Measurements from ENCODE around the gene PLXNB2. TPM values are rescaled to one million over a fixed set of nuclear protein-coding genes. Genes with fewer than 3 reads are reported as not detected.
"Not testable (repeated sequence)": the region's sequence is repeated elsewhere in the genome, so short reads cannot be mapped to it uniquely, and the experiment has no call there.

Gene PLXNB2
- total RNA-seq, 2 experiments from 2014 or later = 10.7 to 11.1 TPM

DNA sequence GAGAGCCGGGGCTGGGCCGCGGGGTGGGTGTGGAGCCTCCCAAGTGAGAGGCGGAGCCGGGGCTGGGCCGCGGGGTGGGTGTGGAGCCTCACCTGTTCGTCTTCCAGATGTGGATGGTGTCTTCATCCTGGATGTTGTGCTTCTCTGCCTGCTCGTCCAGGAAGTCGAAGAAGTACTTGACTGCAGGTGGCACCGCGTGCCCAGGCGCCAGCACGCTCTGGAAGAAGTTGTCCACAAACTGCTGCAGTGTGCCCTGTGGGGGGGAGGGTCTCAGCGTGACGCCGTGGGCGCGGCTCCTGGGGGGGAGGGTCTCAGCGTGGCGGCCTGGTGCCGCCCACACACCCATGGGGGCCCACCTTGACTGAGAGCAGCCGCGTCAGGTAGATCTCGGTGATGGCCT lies 29.7 kb downstream of the PLXNB2 start:
- ChIA-PET CTCF (no interaction called here), POLR2A (no interaction called here)
- peaks cover 2% of the 10 kb centered on the region for H3K27me3 Mint-ChIP-seq
- no peak overlapping the region for H3K27ac Mint-ChIP-seq
- H3K36me3 Mint-ChIP-seq (ENCODE audit: low read depth) = no peaks in the 10 kb centered on the region
- DNase-seq = no peak
- H3K4me1 Mint-ChIP-seq = peaks cover 4% of the 10 kb centered on the region
- no peak overlapping the region for H3K4me3 Mint-ChIP-seq
- H3K9me3 Mint-ChIP-seq = no peaks in the 10 kb centered on the region

DNA sequence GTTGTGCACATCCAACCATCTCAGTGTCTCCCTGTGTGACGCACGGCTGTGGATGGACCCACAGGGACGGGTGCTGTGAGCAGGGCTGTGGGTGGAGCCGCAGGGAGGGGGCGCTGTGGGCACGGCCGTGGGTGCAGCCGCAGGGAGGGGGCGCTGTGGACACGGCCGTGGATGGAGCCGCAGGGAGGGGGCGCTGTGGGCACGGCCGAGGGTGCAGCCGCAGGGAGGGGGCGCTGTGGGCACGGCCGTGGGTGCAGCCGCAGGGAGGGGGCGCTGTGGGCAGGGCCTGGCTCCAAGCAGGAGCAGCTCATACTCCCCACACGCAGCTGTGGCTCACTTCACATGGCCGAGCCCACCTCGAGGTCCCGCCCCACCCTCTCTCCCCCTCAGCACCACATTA lies 31.3 kb downstream of the PLXNB2 start:
- Mint-ChIP-seq H3K27ac (no peak overlapping the region), H3K36me3 (ENCODE audit: low read depth) (no peaks in the 10 kb centered on the region), H3K4me3 (no peak overlapping the region), H3K4me1 (peaks cover 6% of the 10 kb centered on the region), H3K27me3 (peaks cover 8% of the 10 kb centered on the region), H3K9me3 (no peaks in the 10 kb centered on the region)
- CTCF ChIA-PET = interaction anchor here (0.5 to 5.5 kb wide), 63 partner anchors 9 to 416 kb away, joined by 3 to 54 read pairs (median 4); partner anchors contain the start of genes ADM2, DENND6B, HDAC10 and MAPK12
- peak; percentile 48 for DNase-seq
- POLR2A ChIA-PET = no interaction called here

DNA sequence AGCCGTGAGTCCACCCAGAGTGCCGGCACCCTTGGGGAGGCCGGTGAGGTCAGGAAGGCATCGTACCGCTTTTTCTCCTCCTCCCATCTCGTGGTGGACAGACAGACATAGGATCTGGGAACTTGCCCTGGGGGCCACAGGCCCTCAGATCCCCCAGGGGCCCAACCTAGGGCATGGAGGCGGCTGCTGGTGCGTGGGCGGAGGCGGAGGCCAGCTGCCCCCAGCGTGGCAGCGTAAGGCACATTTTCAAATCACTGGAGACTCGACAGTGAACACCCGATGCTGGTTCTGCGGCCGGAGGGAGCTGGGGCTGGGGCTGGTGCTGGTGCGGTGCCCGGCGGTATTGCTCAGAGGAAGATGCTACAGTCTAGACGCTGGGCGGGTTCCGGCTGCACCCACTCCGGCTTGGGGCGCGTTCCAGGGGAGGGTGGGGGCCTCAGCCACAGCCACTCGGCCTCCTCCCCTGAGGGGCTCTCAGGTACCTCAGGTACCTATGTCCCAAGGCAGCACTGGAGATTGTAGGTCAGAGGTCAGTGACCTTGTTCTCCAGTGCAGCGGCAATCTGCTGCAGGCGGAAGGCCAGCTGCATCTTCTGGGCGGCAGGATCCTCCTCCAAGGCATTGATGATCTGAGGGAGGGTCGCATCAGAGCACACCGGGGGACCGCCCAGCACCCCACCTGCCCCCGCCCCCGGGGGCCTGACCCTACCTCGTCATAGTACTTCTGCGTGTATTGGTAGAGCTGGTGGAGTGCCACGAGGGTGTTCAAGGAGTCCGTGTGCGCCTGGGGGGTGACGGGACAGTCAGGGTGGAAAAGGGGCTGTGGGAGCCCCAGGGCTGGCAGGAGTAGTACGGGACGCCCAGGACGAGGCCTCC lies 32.0 kb downstream of the PLXNB2 start:
- no peak for DNase-seq
- POLR2A ChIA-PET = no interaction called here
- Mint-ChIP-seq H3K36me3 (ENCODE audit: low read depth) (no peaks in the 10 kb centered on the region), H3K27me3 (peaks cover 9% of the 10 kb centered on the region), H3K9me3 (no peaks in the 10 kb centered on the region), H3K27ac (no peak overlapping the region), H3K4me3 (no peak overlapping the region), H3K4me1 (peaks cover 10% of the 10 kb centered on the region)
- CTCF ChIA-PET = interaction anchor here (0.7 to 5.5 kb wide), 24 partner anchors 12 to 416 kb away, joined by 3 to 54 read pairs (median 6); partner anchors contain the start of genes DENND6B, MAPK12 and SCO2

DNA sequence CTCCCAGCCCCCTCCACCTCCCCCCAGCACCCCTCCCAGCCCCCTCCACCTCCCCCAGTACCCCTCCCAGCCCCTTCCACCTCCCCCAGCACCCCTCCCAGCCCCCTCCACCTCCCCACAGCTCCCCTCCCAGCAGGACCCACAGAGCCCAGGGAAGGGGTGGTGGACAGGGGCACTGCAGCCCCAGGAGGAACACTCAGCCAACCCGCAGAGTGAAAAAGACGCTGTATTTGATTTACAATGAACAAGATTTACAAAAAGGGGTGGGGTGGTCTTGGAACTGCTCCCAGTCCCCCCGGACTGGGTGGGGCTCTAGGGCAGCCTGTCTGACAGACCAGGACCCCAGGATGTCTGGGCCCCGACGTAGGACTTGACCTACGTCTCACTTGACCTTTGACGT lies 32.7 kb downstream of the PLXNB2 start:
- ChIA-PET POLR2A (no interaction called here), CTCF (interaction anchor here (0.5 to 5.5 kb wide), 7 partner anchors 11 to 251 kb away, joined by 3 to 54 read pairs (median 4); partner anchors contain the start of genes DENND6B, MAPK12 and SCO2)
- Mint-ChIP-seq H3K4me1 (peaks cover 10% of the 10 kb centered on the region), H3K9me3 (no peaks in the 10 kb centered on the region), H3K36me3 (ENCODE audit: low read depth) (no peaks in the 10 kb centered on the region), H3K27me3 (peaks cover 9% of the 10 kb centered on the region), H3K27ac (no peak overlapping the region), H3K4me3 (no peak overlapping the region)
- DNase-seq = no peak

DNA sequence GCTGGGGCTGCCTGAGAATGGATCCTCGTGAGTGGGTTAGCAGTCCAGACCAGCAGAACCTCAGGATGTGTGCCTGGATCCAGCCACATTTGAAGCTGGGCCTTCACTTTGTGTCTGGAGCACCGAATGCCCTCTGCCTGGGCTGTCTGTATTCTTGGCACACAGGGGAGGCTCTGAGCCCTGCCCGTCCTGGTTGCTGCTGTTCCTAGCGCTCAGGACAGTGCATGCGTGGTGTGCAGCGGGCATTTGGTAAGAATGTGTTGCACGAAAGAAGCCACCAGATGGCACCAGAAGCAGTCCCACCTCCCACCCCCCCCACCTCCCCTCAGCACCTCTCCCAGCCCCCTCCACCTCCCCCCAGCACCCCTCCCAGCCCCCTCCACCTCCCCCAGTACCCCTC lies 33.1 kb downstream of the PLXNB2 start:
- H3K4me1 Mint-ChIP-seq = peaks cover 13% of the 10 kb centered on the region
- H3K36me3 Mint-ChIP-seq (ENCODE audit: low read depth) = no peaks in the 10 kb centered on the region
- H3K4me3 Mint-ChIP-seq = no peak overlapping the region
- CTCF ChIA-PET = interaction anchor here (0.5 to 5.5 kb wide), 5 partner anchors 11 to 74 kb away, joined by 3 to 25 read pairs (median 3); partner anchors contain the start of genes HDAC10 and MAPK12
- no peak overlapping the region for H3K27ac Mint-ChIP-seq
- POLR2A ChIA-PET = no interaction called here
- H3K9me3 Mint-ChIP-seq = no peaks in the 10 kb centered on the region
- H3K27me3 Mint-ChIP-seq = peaks cover 10% of the 10 kb centered on the region
- peak; percentile 59 for DNase-seq

DNA sequence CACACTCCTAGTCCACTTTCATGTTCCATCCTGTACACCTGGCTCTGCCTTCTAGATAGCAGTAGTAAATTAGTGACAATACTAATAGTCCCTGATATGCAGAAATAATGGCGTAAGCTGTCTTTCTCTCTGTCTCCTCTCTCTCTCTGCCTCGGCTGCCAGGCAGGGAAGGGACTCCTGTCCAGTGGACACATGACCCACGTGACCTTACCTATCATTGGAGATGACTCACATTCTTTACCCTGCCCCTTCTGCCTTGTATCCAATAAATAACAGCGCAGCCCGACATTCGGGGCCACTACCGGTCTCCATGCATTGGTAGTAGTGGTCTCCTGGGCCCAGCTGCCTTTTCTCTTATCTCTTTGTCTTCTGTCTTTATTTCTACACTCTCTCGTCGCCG lies 33.7 kb downstream of the PLXNB2 start:
- POLR2A ChIA-PET; H3K9me3 Mint-ChIP-seq; DNase-seq; H3K27ac Mint-ChIP-seq; H3K36me3 Mint-ChIP-seq (ENCODE audit: low read depth); H3K4me3 Mint-ChIP-seq: not testable (repeated sequence)
- Mint-ChIP-seq H3K4me1 (peaks cover 14% of the 10 kb centered on the region), H3K27me3 (peaks cover 11% of the 10 kb centered on the region)
- CTCF ChIA-PET = interaction anchor here (1.2 to 5.5 kb wide), 5 partner anchors 10 to 252 kb away, joined by 3 to 25 read pairs (median 5); partner anchors contain the start of genes HDAC10, MAPK12 and SCO2

DNA sequence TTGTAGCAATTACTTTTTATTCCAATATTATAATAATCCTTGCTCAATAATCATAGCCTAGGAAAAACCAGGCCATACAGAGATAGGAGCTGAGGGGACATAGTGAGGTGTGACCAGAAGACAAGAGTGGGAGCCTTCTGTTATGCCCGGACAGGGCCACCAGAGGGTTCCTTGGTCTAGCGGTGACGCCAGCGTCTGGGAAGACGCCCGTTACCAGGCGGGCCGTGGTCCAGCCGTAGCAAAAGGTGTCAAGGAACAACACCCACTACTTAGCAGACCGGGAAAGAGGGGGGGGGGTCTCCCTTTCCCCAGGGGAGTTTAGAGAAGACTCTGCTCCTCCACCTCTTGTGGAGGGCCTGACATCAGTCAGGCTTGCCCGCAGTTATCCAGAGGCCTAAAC lies 34.1 kb downstream of the PLXNB2 start:
- H3K27ac Mint-ChIP-seq; H3K36me3 Mint-ChIP-seq (ENCODE audit: low read depth); DNase-seq; POLR2A ChIA-PET; H3K9me3 Mint-ChIP-seq; H3K4me3 Mint-ChIP-seq: not testable (repeated sequence)
- CTCF ChIA-PET = interaction anchor here (1.2 to 5.5 kb wide), 6 partner anchors 10 to 252 kb away, joined by 3 to 25 read pairs (median 4); partner anchors contain the start of genes HDAC10, MAPK12 and SCO2
- peaks cover 13% of the 10 kb centered on the region for H3K27me3 Mint-ChIP-seq
- H3K4me1 Mint-ChIP-seq = peaks cover 14% of the 10 kb centered on the region

DNA sequence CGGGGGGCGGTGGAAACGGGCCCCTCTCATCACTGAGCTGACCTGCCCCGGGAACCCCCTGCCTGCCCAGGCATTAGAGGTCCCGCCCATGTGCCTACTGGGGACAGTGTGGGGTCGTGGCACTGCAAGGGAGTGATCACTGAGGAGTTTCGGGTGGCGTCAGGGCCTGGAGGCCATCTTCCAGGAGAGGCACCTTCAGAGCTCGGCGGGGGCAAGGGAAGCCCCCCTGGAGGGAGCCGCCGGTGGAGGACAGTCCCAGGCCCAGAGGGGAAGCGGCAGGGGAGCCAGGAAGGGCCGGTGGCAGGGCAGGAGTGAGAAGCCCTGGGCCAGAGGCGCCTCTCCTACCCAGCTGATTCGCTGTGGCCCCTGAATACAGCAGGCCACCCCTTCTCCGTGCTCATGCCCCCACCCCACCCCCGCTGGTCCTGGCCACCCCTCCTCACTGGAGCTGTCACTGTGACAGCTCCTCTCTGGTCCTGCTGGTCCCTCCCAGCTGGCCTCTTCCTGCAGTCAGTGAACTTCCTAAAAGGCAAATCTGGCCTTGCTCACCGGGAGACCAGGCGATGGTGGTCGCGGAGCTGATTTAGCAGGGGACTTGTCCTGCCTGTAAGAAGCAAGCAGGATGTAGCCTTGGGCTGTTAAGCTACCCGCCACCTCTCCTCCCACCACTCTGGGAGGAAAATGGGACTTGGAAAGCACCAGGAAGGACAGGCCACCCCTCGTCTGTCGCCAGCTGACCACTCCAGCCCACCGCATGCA lies 35.2 kb downstream of the PLXNB2 start:
- Mint-ChIP-seq H3K27ac (no peak overlapping the region), H3K9me3 (no peaks in the 10 kb centered on the region), H3K4me1 (peaks cover 18% of the 10 kb centered on the region), H3K36me3 (ENCODE audit: low read depth) (no peaks in the 10 kb centered on the region), H3K4me3 (no peak overlapping the region), H3K27me3 (peaks cover 13% of the 10 kb centered on the region)
- DNase-seq = no peak
- POLR2A ChIA-PET = no interaction called here
- CTCF ChIA-PET = interaction anchor here (0.9 to 5.5 kb wide), 6 partner anchors 9 to 254 kb away, joined by 4 to 25 read pairs (median 4); partner anchors contain the start of genes HDAC10, MAPK12 and SCO2

DNA sequence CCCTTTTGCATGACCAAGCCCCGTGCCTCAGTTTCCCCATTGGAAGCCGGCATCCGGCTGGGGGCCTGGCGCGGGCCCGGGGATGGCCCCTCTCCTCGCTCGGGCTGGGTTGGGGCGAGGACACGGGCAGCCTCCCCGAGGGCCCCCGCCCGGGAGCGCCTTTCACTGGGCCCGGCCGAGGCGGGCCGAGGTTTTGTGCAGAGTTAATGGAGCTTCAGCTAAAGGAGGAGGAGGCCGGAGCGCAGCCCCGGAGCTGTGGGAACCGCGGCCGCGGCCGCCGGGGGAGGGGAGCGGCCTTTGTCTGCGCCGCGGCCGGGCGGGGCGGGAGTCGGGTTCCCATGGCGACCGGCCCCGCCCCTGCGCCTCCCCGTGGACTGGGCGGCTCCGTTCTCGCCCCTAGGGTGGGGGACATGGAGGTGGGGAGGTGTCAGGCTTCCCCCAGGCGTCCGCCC lies 35.9 kb downstream of the PLXNB2 start:
- no peak overlapping the region for H3K4me3 Mint-ChIP-seq
- CTCF ChIA-PET = interaction anchor here (5.5 kb wide), 1 partner anchor 8 kb away, joined by 25 read pairs; the partner anchor contains the start of gene MAPK12

DNA sequence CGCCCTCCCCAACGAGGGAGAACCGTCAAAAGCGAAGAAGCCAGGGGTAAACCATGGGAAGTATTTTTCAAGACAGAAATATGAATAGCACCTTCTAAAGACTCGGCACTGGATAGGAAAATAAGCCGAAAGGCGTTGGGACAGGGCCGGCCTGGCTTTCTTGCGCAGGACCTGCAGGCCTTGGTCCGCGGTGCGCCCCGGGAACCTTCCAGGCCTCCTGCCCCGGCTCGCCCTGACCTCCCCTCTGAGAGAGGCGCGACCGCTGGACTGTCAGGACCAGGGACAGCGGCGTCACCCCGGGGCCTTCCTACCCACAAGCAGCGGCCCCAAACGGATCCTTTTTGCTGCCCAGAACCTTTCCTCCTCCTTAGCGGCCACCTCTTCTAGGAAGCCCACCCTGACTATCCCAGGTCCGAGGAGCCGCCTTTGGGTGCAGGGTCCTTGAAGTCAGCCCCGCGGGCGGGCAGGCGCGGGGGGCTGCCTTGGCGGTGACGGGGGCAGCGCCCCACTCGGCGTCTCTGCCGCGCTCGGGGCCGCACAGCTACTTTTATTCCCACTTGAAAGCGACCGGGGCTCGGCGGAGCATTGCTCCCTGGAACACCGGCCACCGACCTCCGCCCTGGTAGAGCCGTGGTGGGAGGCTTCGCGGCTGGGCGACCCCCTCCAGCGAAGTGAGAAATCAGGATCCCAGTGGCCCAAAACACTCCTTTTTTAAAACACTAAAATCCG lies 36.6 kb downstream of the PLXNB2 start:
- H3K36me3 Mint-ChIP-seq (ENCODE audit: low read depth) = no peaks in the 10 kb centered on the region
- CTCF ChIA-PET = no interaction called here
- H3K27me3 Mint-ChIP-seq = peaks cover 13% of the 10 kb centered on the region
- peaks cover 17% of the 10 kb centered on the region for H3K4me1 Mint-ChIP-seq
- no peak overlapping the region for H3K27ac Mint-ChIP-seq
- DNase-seq = peak; percentile 75
- POLR2A ChIA-PET = no interaction called here
- H3K9me3 Mint-ChIP-seq = no peaks in the 10 kb centered on the region
- peak overlapping the region; percentile 64 for H3K4me3 Mint-ChIP-seq

More for the DNA sequence above, 35.9 kb downstream of the PLXNB2 start:
- Mint-ChIP-seq H3K9me3 (no peaks in the 10 kb centered on the region), H3K36me3 (ENCODE audit: low read depth) (no peaks in the 10 kb centered on the region), H3K27me3 (peaks cover 13% of the 10 kb centered on the region), H3K4me1 (peaks cover 18% of the 10 kb centered on the region), H3K27ac (no peak overlapping the region)
- POLR2A ChIA-PET = no interaction called here
- DNase-seq = peak; percentile 61

DNA sequence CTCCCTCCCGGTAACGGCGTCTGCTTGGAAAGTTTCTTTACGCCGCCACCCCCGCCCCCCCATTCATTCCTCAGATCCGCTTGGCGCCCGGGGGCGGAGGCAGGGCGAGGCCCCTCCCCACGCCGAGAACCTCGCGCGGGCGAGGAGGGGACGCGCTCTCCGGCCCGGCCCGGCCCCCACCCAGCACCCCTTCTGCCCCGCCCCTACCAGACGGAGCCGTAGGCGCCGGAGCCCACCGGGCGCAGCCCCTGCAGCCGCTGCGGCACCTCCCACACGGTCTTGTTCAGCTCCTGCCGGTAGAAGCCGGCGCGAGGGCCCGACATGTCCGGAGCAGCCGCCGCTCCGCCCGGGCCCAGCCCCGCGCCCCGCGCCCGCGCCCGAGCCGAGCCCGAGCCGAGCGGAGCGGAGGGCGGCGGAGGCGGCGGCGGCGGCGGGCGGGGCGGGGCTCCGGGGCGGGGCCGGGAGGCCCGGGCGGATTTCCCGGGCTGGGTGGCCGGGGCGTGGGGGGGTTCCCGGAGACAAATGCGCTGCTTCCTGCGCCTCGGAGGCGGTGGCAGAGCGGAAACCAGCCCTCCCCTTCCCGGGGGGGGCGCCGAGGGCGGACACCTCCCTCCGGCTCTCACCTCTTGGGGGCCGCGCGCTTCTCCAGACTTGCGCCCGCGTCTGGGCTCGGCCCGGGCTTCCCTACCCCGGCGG lies 37.3 kb downstream of the PLXNB2 start, which contains the start of gene MAPK11:
Gene MAPK11 (minus strand): TSS at position 411 of the 696 bp plus-strand sequence. CDS start 88 bp downstream, at position 323.
- Mint-ChIP-seq H3K4me3 (peak within 1 kb of the TSS; percentile 70), H3K9me3 (no peaks in the 10 kb centered on the region), H3K36me3 (ENCODE audit: low read depth) (no peaks in the 10 kb centered on the region), H3K4me1 (peaks cover 16% of the 10 kb centered on the region), H3K27ac (peak within 1 kb of the TSS; percentile 60), H3K27me3 (peaks cover 13% of the 10 kb centered on the region)
- ChIA-PET CTCF (interaction anchor here (1.1 kb wide), 1 partner anchor 72 kb away, joined by 3 read pairs; no protein-coding TSS in a partner anchor), POLR2A (no interaction called here)
- DNase-seq = peak; percentile 74

Data from activated CD4-positive, alpha-beta T cell treated with anti-CD3 and anti-CD28 coated beads, Interleukin-2, amount 10 ng/mL, durations not matched to agents 7 days and 5 days (primary cell).